NCI-H345 (cell line): ENCODE measurements around the gene SHF.
A peak's percentile ranks its signal among the peaks of the same experiment; 100 is the strongest.

Source experiments
- DNase-seq: peaks from one replicate; lab custom pipeline; 2025; lab: John Stamatoyannopoulos, UW

SHF gene

DNA sequence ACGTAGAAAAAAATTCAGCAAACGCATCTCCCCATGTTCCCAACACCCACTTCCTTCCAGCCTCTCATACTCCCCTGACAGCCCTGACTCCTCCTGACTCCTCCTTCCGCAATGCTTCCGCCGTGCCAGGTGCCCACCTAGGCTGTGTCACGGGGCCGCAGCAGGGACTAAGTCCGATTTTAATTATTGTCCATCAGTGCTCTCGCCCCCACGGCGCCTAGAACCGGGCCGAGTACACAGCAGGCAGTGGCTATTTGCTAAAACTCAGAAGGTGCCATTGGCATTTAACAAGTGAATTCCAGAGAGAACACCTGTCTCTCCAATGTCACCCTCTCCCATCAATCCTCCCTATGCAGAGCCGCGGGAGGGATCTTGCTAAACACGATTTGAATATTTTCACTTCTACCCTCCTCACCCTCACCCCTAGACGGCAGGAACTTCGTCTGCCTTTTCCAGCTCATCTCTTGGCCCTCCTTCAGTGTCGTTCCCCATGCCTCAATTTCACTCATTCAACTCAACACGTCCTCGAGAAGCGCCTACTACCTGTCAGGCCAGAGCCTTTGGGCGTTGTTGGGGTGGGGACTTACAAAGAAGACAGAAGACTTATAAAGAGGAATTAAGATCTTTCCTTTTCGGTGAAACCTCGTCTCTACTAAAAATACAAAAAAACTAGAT is 11.5 kb upstream of the SHF start:
- DNase-seq = peak; percentile 50

DNA sequence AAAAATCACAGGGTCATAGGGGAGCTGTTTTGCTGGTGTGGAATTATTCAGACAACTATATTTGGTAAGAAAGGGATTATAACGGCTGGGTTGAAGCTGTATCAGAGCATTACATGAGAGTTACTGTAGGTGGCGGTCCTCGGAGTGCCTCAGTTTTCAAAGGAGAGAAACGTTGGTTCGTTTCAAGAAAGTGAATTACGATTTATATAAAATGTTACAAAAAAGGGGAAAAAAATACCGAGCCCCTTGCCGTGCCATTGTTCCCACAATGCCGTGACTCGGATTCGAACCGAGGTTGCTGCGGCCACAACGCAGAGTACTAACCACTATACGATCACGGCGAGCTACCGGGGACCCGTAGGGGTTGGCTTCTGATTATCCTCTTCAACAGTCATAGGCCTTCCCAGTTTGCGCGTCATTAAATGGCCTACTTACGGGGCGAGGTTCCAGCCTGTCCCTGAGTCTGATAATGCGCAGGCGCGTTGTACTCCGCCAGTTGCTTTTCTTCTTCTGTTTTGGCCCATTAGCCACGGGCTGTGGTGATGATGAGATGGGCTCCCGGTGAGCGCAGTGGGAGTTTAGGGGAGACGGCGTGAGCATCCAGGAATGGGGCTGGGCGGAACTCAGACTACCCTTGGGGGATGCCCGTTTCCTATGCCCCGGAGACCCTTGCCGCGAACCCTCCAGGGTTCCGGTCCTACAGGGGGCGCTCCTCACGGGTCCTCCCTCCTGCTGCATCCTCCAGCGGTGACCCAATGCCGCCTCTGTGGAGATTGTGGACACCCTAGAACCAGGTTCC is 10.8 kb upstream of the SHF start:
- peak; percentile 87 for DNase-seq

DNA sequence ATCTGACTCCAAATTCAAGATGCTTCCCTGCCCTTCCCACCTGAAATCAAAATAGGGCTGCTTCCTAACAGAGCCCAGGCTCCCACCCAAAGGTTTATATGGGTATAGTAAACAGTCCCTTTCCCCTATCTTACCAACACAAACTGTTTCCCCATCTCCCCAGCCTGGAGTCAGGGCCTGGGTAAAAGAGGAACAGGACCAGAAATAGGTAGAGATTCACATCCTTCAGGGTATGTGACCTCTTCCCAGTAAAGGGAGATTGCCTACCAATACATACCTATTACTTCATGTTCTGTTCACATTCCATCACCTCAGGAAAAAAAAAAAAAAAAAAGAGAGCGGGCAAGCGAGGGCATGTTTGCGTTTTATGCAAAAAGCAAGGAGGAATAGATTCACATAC is 9.7 kb upstream of the SHF start:
- no peak for DNase-seq

DNA sequence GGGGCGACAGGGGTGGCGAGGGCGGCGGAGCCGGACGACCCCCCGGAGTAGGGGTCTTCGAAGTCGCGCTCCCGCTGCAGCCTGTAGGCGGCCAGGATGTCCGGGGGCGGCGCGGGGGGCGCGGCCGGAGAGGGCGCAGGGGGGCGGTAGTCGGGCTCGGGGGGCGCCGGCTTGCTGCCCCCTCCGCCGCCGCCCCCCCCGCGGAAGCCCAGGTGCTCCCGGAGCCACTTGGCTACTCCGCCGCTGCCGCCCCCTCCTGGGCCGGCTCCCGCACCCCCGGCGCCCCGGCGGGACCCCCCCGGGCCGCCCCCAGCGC is 230 bp downstream of the SHF start:
- DNase-seq = no peak

DNA sequence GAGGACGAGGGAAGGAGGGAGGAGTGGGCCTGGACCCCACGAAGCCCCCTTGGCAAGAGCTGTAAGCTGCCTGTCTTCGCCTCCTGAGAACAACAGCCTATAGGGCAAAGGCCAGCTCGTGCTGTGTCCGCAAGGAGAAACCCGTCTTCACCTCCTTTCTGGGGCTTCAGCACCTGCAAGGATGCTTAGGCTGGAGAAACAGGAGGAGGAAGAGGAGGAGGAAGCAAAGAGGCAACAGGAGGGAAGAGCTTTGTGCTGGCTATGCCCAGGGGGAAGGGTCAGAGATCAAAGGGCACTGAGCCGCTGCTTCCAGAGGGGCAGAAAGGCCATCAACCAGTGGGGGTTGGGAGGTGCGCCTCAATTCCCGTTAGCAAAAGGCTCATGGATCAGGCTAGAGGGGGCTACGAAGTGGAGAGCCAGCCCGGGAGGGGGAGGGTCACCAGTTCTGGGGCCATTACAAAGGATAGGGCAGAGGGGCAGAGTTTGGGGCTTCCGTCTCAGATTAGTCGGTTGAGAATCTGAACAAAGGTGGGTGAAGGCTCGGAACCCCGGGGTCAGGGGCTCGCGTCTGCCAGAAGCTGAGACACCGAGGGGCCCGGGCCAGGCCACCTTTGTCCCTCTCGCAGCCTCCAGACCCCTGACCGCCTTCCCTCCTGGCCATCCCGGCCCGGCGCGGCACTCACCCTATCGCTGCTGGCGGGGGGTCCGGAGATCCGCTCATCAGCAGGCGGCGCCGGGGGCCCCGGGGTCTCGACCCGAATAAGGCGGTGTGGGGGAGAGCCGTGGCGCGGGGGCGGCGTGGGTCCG is 792 bp downstream of the SHF start:
- DNase-seq = no peak

DNA sequence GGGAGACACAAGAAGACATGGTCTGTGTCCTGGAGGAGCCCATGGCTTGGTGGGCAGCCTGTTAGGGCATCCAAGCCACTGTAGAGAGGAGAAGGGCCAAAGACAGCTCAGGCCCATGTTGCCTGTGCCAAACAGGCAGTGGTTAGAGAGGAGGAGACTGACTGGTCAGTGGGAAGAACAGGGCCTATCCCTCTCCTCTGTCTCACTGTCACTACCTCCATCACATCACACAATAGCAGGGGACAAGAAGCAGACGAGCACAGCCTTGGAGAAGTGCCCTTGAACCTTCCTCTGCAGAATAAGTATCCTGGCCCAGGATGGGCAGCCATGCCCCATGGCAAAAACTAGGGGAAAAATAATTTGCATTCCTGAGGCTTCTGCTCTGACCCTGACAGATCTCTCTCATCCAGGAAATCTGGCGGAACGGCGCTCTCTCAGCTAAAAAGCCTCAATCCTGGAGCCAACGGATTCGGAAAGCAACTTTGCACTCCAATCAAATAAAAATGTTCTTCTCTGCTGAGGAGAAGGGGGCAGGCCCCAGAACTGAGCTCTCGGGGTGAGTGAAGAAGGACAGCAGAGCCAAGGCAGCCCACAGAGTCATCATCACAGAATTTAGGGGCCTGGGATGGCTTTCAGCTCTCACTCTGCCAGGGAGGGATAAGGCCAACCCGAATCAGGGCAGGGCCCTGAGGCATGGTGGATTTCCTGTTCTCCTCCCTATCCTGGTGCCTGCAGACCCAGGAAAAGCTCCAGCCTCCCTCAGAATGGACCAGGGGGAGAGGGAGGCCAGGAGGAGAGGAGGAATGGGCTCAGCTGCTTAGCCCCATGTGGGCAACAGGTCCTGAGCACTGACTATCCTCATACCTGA is 1.6 kb downstream of the SHF start:
- no peak for DNase-seq

DNA sequence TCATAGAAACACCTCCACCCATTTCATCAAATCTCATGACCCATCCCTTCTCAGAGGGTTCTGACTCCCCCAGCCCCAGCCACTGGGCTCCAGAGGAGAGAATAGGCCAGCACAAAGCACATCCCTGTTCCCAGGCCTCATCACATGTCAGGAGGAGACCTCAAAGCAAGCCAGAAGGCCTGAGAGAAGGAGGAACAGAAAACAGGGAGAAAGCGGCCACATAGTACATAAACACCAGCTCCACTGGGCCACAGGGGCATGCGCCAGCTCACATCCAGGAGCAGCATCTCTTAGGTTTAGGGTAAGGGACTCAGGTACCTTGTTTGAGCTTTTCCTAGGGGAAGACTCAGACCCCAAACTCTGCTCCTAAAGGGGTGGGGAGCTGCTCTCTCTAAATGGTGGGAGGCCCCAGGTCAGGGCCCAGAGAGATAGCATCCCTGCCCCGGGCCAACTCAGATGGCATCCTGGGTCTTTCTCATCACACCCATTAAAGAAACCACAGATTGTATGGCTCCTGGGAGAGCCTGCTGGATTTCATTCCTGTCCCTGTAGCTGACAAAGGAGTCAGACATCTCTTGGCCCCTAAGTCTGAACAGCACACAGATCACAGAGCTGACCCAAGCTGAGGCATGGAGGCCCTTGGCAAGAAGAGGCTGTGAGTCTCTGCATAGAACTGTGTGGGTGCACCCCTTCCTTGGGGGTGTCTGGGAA is 2.5 kb downstream of the SHF start:
- no peak for DNase-seq

DNA sequence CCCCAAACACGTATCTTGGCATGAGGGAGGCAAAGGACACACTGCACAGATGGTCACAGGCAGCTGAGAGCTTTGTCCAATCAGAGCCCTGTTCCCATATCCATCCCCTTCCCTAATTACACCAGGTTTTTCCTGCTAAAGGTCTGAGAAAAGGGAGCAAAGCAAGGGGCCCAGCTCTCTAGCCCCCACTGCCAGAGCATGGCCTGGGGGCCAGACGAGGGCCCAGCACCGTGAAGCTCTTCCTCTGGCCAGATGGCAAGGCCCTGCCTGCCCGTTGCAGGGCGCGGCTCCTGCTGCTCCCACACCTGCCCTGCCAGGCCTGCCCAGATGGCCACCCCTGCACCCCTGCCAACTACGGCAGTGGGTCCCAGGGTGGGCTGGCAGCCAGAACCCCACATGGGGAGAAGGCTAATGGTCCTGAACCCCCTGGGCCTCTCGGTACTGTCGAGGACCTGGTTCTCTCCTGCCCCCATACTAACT is 3.2 kb downstream of the SHF start:
- no peak for DNase-seq

DNA sequence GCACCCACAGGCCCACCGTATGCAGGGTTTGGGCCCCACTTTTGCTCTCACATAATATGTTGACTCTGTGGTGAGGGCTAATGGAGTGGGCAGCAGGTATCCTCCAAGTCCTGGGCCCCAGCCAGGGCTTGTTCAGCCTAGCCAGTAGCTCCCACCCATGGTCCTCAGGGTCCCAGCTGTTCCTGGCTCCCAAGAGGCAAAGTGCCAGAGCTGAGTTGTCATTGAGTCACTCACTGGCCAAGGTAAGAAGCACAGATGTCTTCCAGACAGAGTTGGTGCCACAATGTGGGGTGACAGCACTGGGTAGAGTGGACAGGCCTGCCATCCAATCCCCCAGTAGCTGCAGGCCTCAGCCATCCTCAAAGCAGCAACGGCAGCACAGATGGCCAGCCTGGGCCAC is 4.3 kb downstream of the SHF start:
- no peak for DNase-seq

DNA sequence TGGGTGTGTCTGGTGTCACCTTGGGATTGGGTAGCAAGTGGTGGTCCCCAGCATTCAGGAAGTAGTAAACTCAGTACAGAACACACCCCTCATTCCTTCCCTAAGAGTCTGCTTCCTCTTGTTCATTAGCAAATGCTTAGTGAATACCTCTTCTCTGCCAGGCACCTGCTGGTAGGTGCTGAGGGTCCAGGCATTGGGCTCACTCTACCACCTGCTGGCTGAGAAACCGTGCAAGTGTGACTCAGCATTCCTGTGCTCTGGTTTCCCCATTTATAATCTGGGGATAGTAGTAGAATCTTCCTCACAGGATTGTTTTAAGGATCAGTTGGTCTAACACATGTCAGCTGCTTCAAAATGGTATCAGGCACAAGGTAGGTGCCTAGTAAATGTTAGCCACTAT is 4.8 kb downstream of the SHF start:
- DNase-seq = no peak

DNA sequence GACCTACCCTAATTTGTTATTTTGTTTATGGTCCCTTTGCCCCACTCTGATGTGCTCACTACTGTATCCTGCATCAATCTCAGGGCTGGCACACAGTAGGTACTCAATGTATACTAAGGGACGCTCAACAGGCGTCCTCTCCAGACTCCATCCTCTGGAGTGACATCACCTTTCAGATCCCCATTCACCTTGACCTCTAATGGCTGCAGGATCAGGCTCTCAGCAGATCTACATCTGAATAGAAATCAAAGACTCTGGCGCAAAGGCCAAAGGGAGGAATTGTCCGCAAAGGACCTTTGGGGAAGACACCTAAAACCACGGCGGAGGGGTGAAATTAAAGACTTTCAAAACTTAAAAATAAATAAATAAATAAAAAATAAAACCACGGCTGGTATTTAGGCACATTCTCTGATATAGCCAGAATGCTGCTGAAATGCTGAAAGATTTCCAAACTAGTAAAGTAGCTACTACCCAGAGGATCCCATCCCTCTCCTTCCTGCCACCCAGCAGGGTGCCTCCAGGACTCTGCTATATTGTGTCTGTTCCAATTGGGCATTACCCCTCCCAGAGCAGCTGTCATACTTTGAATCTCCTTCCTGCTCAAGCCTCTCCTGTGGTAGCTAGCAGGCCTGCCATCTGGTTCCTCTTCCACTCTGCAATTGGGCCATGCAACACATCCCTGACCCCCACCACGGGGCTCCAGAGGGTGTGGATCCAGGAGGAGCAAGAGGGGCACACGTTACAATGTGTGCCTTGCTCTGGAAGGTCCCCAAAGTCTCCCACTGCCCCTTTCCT is 6.1 kb downstream of the SHF start:
- no peak for DNase-seq

DNA sequence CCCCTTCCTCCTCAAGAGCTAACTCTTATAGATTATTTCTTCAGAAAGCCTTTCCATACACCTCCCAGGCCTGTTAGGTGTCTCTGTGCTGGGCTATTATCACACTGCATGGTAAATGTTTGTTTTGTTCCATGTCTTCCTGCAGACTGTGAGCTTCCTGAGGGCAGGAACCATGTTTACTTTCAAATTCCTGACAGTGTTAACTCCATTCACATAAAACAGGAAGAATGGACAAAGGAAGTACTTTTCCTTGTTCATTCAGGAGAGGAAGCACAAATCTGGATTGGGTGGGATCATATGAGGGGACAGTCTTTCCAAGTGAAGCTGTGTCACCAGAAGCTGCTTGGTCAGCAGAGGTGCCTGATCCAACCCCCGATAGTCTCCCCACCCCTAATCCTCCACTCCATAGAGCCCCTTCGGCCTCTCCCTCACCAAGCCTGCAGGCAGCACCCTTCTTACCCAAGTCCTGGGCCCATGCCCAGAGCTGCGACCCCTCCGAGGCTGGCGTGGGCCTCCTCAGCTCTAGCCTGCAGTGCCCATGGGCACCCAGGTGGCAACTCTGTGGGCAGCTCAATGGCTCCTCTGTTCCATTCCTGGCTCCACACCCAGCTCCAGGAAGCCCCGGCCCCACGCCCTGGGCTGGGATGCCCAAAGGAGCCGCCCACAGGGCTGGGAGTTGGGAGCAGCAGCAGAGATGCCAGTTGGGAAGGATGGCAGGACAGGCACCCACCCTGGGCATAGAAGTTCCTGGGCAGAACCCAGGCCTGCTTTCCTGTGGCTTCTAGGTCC is 6.9 kb downstream of the SHF start:
- no peak for DNase-seq

DNA sequence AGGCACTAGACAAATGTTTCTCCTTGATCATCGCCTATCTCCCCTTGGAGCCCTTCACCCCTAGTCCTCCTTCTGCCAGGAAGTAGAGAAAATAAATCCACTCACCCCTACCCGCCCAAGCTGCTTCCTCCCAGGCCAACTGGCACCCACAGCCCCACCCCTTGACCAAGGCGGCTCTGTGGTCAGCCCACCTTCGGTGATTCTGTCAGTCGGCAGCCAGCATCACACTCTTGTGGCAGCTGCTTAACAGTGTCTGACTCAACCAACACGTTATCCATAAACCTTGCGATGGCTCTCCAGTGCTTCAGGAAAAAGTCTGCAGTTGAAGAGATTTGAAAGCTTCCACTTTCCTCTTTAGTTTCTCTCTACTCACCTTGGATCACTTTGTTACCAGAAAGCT is 7.6 kb downstream of the SHF start:
- DNase-seq = no peak

DNA sequence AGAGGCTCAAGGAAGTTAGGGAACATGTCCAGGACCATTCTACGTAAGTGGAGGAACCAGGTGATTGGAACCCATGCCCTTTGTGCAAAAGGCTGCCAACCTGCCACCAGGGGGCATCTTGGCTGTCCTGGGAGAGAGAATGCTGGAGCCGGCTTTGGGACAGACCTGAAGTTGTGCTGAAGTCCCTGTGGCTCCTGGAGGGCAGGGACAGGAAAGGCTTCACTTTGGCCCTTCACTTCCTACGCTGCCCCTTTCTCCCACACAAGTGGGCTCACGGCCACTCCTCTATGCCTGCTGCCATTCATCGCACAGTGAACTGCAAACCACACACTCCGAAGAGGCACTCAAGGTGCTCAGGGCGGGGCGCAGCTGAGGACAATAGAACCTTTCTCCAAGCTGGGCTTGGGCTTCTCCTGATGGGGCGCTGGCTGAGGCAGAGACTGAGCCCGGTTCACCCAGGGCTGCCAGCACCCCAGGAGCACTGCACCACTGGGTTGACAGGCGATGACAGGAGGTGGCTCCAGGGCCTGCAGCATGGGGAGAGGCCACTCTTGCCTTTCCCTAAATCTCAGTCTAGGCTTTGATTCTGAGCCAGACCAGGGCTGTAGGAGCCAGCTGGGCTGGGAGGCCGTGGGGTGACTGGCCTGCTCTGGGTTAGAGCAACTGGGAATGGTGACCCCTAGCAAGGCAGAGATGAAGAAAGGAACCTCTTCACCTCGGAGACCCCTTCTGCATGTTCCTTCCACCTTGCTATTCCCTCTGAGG is 8.4 kb downstream of the SHF start:
- DNase-seq = no peak

DNA sequence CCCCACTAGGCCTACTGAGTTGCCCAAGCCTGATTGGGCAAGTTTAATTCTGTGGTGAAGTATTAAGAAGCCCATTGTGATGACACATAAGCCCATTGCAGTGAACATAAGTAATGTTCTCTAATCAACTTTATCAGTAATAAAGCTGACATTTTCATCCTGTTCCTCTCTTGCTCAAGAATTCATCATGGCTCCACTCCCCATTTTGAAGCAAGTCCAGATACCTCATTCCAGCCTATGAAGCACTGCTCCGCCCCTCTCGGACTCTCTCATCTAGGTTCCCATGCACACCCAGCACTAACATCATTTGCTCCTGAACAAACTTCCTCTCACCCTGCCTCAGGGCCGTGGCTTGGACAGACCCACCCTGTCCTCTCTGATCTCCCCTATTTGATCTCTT is 10.5 kb downstream of the SHF start:
- no peak for DNase-seq

DNA sequence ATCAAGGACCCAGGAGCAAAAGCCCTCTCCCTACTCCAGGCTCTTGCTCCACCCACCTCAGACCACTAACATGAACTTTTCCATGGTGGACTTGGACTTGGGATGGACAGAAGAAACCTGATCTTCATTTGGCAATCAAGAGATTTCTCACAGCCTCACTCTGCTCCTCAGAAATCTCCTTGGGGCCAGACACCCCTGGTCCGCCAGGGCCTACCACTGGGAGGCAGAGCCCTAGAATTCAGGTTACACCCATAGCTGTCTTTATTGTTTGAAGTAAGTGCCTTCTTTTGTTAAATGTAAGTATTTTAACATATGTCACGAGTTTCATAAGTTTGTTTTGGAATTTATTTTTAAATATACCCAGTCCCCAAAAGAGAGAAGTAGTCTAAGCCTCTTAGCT is 13.2 kb downstream of the SHF start:
- no peak for DNase-seq

DNA sequence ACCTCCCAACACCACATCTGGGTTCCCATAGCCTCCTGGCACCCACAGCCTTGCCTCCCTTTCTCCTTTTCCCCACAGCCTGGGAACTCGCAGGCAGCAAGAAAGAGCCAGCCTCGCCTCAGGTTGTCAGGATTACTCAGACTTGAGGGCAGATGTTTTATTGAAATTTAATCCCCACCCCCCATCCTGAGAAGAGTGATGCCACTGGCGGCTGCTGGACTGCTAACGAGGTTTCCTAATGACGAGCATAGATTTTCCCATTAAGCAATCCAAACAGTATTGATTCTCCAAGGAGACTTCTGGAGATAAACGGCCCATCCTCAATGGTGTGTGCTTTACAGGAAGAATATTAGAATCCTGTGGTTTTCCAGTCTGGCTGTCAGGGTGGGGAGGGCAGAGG is 13.7 kb downstream of the SHF start:
- DNase-seq = no peak

DNA sequence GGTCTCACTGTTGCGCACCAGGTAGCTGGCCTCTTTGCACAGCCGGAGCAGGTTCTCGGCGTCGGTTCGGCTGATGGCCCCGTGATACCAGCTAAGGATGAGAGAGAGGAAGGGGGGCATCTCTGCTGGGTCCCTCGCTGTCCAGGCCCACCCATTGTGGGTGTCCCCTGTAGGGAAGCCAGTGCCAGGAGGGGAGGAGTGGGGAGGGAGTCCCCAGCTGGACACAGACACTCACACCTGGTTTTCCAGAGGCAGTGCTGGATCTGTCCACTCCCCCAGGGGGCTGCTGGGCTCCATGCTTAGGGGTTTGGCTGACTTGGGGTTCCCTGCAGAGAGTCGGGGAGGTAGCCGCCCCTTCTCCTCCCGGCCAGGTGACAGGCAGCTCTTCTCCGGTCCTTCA is 15.9 kb downstream of the SHF start:
- DNase-seq = no peak
